ENCODE data around the gene MED13L.

- no peak for TF ChIP-seq POLR2A (IDR thresholded peaks at IDR 0.05)
- no peak for TF ChIP-seq CTCF (IDR thresholded peaks at IDR 0.05)
- no peak for TF ChIP-seq POLR2AphosphoS5 (IDR thresholded peaks at IDR 0.05)
Observed at GRCh38 chr12:116207274-116207673, 70.2 kb downstream of the MED13L start.
